Endothelial cell of umbilical vein (primary cell): ENCODE data around the gene ABHD4. TPM values are rescaled to one million over a fixed set of nuclear protein-coding genes. Genes with fewer than 3 reads are reported as not detected.
A peak's percentile ranks its signal among the peaks of the same experiment; 100 is the strongest.

Experiments
- BruUV-seq: library from RNA; stranded (reverse); fragments of 400-500 nt; replicated peaks from 2 replicates; lab custom pipeline; 2021; lab: Mats Ljungman, UMichigan
- CTCF ChIA-PET: fragments of 300-600, 350-600 bp; sonication (Branson Sonifier 250); formaldehyde crosslinking; loops from one replicate; lab custom pipeline; 2021; ENCODE audit warnings: antibody characterized with exemption, inconsistent platforms; lab: Charles Lee
- POLR2A ChIA-PET: fragments of 300-600, 350-600 bp; sonication (Branson Sonifier 250); formaldehyde crosslinking; loops from one replicate; lab custom pipeline; 2021; ENCODE audit warnings: antibody characterized with exemption, inconsistent platforms; lab: Charles Lee
- DNase-seq: peaks from one replicate; pipeline ENCODE4 v3.0.0-alpha.2; 2011; ENCODE audit warnings: low read depth, low spot score
- FAIRE-seq: peaks from 2 replicates; lab custom pipeline; 2011; peaks lifted over from hg19 to GRCh38; lab: Jason Lieb, UNC
- H2AFZ ChIP-seq: 2 replicates; pipeline ENCODE4 v1.6.0; 2012; ENCODE audit warnings: low read depth, low read length, control low read depth, inconsistent platforms
- H3K27ac ChIP-seq: 2 replicates; pipeline ENCODE4 v1.5.1; 2011; ENCODE audit warnings: low read depth, mild to moderate bottlenecking, control low read depth, low read length, moderate library complexity; ENCODE audit not compliant: insufficient read depth
- H3K27me3 ChIP-seq, 2 experiments: 2 replicates each; pipeline versions ENCODE4 v1.6.0 to v1.6.1; 2011; ENCODE audit warnings: low read length in 2 of 2, mixed read lengths in 1 of 2; ENCODE audit not compliant: control insufficient read depth in 2 of 2, insufficient read depth in 2 of 2
- H3K36me3 ChIP-seq, 2 experiments: 2 replicates in 1 of 2; 3 replicates in 1 of 2; pipeline ENCODE4 v1.5.1; 2011; ENCODE audit warnings: low read length in 2 of 2, mild to moderate bottlenecking in 1 of 2, moderate library complexity in 1 of 2; ENCODE audit not compliant: control insufficient read depth in 2 of 2, insufficient read depth in 2 of 2; ENCODE audit errors: extremely low read depth in 1 of 2
- H3K4me1 ChIP-seq: 3 replicates; pipeline ENCODE4 v1.5.1; 2011; ENCODE audit warnings: mild to moderate bottlenecking, low read length; ENCODE audit not compliant: control insufficient read depth, insufficient read depth; ENCODE audit errors: extremely low read depth
- H3K4me2 ChIP-seq: 2 replicates; pipeline ENCODE4 v1.6.1; 2011; ENCODE audit warnings: low read length, control low read depth, mixed read lengths; ENCODE audit not compliant: insufficient read depth
- H3K4me3 ChIP-seq, 3 experiments: fragments of 200-600 bp in 1 of 3; sonication (generic), shearing (Covaris generic) in 1 of 3; replicated peaks in 1 of 3; 2 replicates each; pipeline ENCODE4 v1.5.1; 2011 to 2016; ENCODE audit warnings: control low read depth in 3 of 3, low read length in 3 of 3, mild to moderate bottlenecking in 2 of 3, inconsistent platforms in 1 of 3, low read depth in 1 of 3, moderate library complexity in 1 of 3; ENCODE audit not compliant: insufficient read depth in 1 of 3
- H3K79me2 ChIP-seq: 2 replicates; pipeline ENCODE4 v1.6.0; 2012; ENCODE audit warnings: low read length, inconsistent platforms; ENCODE audit not compliant: control insufficient read depth, insufficient read depth
- H3K9ac ChIP-seq: replicated peaks from 2 replicates; pipeline ENCODE3; 2011; ENCODE audit warnings: low read length, control low read depth; ENCODE audit not compliant: insufficient read depth; ENCODE audit errors: extremely low read depth
- H3K9me1 ChIP-seq: replicated peaks from 3 replicates; pipeline ENCODE4 v1.6.0; 2011; ENCODE audit warnings: mild to moderate bottlenecking, low read length; ENCODE audit not compliant: control insufficient read depth, insufficient read depth; ENCODE audit errors: extremely low read depth
- H3K9me3 ChIP-seq: replicated peaks from 2 replicates; pipeline ENCODE4 v1.5.1; 2012; ENCODE audit warnings: low read length, inconsistent platforms; ENCODE audit not compliant: control insufficient read depth, insufficient read depth
- H4K20me1 ChIP-seq: replicated peaks from 2 replicates; pipeline ENCODE3; 2011; ENCODE audit warnings: mild to moderate bottlenecking, low read length; ENCODE audit not compliant: control insufficient read depth, insufficient read depth; ENCODE audit errors: extremely low read depth
- CTCF ChIP-seq, 2 donors: IDR thresholded peaks; 1 replicate in 1 of 2; 2 replicates in 1 of 2; pipeline ENCODE4 v1.5.1; 2011; ENCODE audit warnings: low read length in 2 of 2, mild to moderate bottlenecking in 2 of 2, moderate library complexity in 2 of 2, control low read depth in 1 of 2, inconsistent platforms in 1 of 2, low read depth in 1 of 2; ENCODE audit not compliant: insufficient read depth in 1 of 2; ENCODE audit errors: extremely low read depth in 1 of 2
- GATA2 ChIP-seq: IDR thresholded peaks from 2 replicates; pipeline ENCODE4 v1.7.0; 2011; ENCODE audit warnings: low read depth, mild to moderate bottlenecking, moderate library complexity, mixed read lengths, low read length; ENCODE audit not compliant: insufficient read length, insufficient read depth
- JUN ChIP-seq: IDR thresholded peaks from 2 replicates; pipeline ENCODE4 v1.6.1; 2011; ENCODE audit warnings: borderline replicate concordance, low read depth; ENCODE audit not compliant: insufficient read length, insufficient read depth
- MYC ChIP-seq: IDR thresholded peaks from one replicate; pipeline ENCODE4 v1.6.1; 2011; ENCODE audit warnings: mild to moderate bottlenecking, low read depth, low read length
- dilution Hi-C: fragments of 300-500 bp; cut with MboI; formaldehyde crosslinking; loops from one replicate; pipeline ENCODE4 v1.15.0; 2019; ENCODE audit warnings: low sequenced_read_pairs; ENCODE audit not compliant: extremely low pct_ligation_motif_present
- intact Hi-C: fragments of 100-400 bp; cut with micrococcal nuclease; formaldehyde crosslinking; loops from one replicate; pipeline ENCODE4 v1.10.0; 2022
- polyA plus RNA-seq, 4 experiments: library from polyadenylated mRNA; depleted of rRNA in 3 of 4; stranded (reverse) in 3 of 4; unstranded in 1 of 4; fragments of >200 nt; gene quantifications; 2 replicates each; pipeline versions ENCODE4 v1.2.1 to v1.2.3, GENCODE V29; 2011 to 2012; ENCODE audit warnings: missing spikeins in 1 of 4
- total RNA-seq: library from RNA; stranded (reverse); gene quantifications from 2 replicates; pipeline ENCODE4 v1.2.3, GENCODE V29; 2021
- TF ChIP-seq, protein P1 (sequence below): IDR thresholded peaks from 2 replicates; pipeline ENCODE4 v1.6.1; 2011; ENCODE audit not compliant: insufficient read depth, insufficient read length

The ABHD4 gene
- total and polyA plus RNA-seq, 2 donors (not counting 3 experiments of a cell fraction or from before 2014, with no cell fraction given): 34.8 to 45.5 TPM

DNA sequence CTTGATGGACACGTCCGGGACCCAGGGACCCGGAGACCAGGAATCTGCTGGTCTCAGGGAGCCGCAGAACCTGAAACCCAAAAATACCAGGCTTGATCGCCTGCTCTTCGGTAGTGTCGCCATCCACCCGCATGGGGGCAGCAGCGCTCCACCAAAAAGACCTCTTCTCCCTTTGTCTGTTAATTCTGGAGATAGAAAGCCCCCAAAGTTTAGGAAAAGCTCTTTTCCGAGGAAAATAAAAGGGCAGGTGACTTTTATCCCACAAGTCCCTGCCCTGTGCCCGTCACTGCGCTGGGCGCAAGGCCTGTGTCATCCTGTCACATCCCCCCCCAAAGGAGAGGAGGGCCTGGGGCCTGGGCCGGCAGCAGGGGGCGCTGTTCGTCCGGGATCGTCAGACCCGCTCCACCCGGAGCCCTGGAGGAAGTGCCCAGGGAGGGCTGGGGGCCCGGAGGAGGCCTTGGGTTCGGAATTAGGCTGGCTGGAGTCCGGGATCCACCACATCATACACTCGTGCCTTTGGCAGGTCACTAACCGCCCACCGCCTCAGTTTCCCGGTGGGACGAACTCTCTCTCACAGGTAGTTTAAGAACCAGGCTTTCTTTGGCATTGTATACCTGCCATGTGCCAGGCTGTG is 41.0 kb upstream of the ABHD4 start:
- dilution Hi-C loops: no loop called here
- Histone ChIP-seq H3K9me3 (no peaks in the 10 kb centered on the region), H3K27me3 (no peaks in the 10 kb centered on the region), H3K4me1 (peaks cover 52% of the 10 kb centered on the region), H3K9me1 (no peaks in the 10 kb centered on the region), H3K27ac (peak overlapping the region; percentile 88), H3K4me2 (peak overlapping the region; percentile 66), H3K4me3 (peak overlapping the region in 2 of 3 experiments; percentile 10 to 14), H3K9ac (peak overlapping the region; percentile 78), H3K36me3 (no peaks in the 10 kb centered on the region), H2AFZ (peak overlapping the region; percentile 67), H4K20me1 (no peaks in the 10 kb centered on the region), H3K79me2 (no peaks in the 10 kb centered on the region)
- ChIA-PET CTCF (interaction anchor here (0.7 to 3.2 kb wide), 36 partner anchors 10 to 501 kb away, joined by 3 to 35 read pairs (median 4); partner anchors contain the start of genes AJUBA, DAD1, HAUS4 and MMP14), POLR2A (no interaction called here)
- DNase-seq: peak; percentile 71
- TF ChIP-seq, protein P1, sequence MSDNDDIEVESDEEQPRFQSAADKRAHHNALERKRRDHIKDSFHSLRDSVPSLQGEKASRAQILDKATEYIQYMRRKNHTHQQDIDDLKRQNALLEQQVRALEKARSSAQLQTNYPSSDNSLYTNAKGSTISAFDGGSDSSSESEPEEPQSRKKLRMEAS: no peak
- peak; percentile 84 to 99 for TF ChIP-seq CTCF (IDR thresholded peaks at IDR 0.05; ENCODE audit: extremely low read depth in 1 of 2, insufficient read depth in 1 of 2, low read depth in 1 of 2, low read length in 2 of 2)
- BruUV-seq: no TSS peak
- peak; percentile 89 for FAIRE-seq
- intact Hi-C loops: loop anchor here (1.0 to 10.0 kb wide), 15 partner anchors 82 to 642 kb away; partner anchors contain the start of genes MMP14, OXA1L and RBM23

DNA sequence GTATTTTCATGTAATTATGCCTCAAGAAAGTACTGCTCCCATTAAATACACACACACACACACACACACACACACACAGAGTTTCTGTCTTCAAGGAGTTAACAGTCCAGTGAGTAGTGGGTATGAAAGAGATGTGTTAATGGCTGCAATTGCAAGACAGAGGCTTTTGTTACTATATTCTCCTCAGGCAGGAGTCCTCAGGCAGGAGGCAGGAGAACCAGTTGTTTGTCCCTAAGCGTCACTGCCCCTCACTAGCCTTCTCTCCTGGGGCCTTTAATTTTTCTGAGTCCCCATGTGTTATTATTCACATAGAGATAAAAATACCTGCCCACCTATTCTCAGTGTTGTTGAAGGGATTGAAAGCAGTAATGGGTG is 40.3 kb upstream of the ABHD4 start:
- FAIRE-seq: no peak
- no peak overlapping the region for H3K4me2 ChIP-seq
- no peaks in the 10 kb centered on the region for H3K27me3 ChIP-seq
- intact Hi-C loops (loop anchor here (1.0 to 10.0 kb wide), 15 partner anchors 83 to 643 kb away; partner anchors contain the start of genes MMP14, OXA1L and RBM23), dilution Hi-C loops (no loop called here)
- TF ChIP-seq GATA2 (no peak), MYC (no peak), JUN (no peak)
- H3K4me1 ChIP-seq: peaks cover 53% of the 10 kb centered on the region
- no peaks in the 10 kb centered on the region for H3K9me1 ChIP-seq
- no peaks in the 10 kb centered on the region for H4K20me1 ChIP-seq
- no peak overlapping the region for H3K9ac ChIP-seq
- H3K27ac ChIP-seq: peak overlapping the region; percentile 88
- POLR2A ChIA-PET: no interaction called here
- H2AFZ ChIP-seq: peak overlapping the region; percentile 21
- BruUV-seq: TSS peak; percentile 30
- CTCF ChIA-PET: interaction anchor here (0.7 to 3.0 kb wide), 11 partner anchors 12 to 338 kb away, joined by 3 to 23 read pairs (median 4); no protein-coding TSS in a partner anchor
- H3K79me2 ChIP-seq: no peaks in the 10 kb centered on the region
- no peaks in the 10 kb centered on the region for H3K9me3 ChIP-seq
- H3K36me3 ChIP-seq: no peaks in the 10 kb centered on the region
- no peak for DNase-seq
- no peak overlapping the region for H3K4me3 ChIP-seq
